Central memory CD8-positive, alpha-beta T cell (primary cell): Measurements from ENCODE around the gene CNNM3.

Experiments used
- ATAC-seq: fragments of 150-1000 bp; cut with Tn5 transposase; replicated peaks from 2 replicates; pipeline ENCODE4 v1.10.0; 2022; ENCODE audit warnings: mild to moderate bottlenecking, moderate FRiP score, moderate number of reproducible peaks; ENCODE audit not compliant: poor library complexity, severe bottlenecking; ENCODE audit errors: extremely low read depth
- DNase-seq, 2 donors: peaks; one replicate each; pipeline ENCODE4 v3.0.0; 2021; ENCODE audit warnings: low spot score in 2 of 2
- H3K27ac Mint-ChIP-seq: one replicate; pipeline ENCODE4 v1.8.0; 2022; ENCODE audit warnings: low read depth, mild to moderate bottlenecking, moderate library complexity, mixed read lengths
- H3K27me3 Mint-ChIP-seq: one replicate; pipeline ENCODE4 v1.8.0; 2022; ENCODE audit warnings: mixed read lengths
- H3K36me3 Mint-ChIP-seq: one replicate; pipeline ENCODE4 v1.8.0; 2022; ENCODE audit warnings: mild to moderate bottlenecking, moderate library complexity, mixed read lengths; ENCODE audit not compliant: insufficient read depth
- H3K4me1 Mint-ChIP-seq: one replicate; pipeline ENCODE4 v1.8.0; 2022; ENCODE audit warnings: mixed read lengths
- H3K4me3 Mint-ChIP-seq: one replicate; pipeline ENCODE4 v1.8.0; 2022; ENCODE audit warnings: mild to moderate bottlenecking, moderate library complexity, mixed read lengths
- H3K9me3 Mint-ChIP-seq: one replicate; pipeline ENCODE4 v1.8.0; 2022; ENCODE audit warnings: mixed read lengths

The CNNM3 gene

DNA sequence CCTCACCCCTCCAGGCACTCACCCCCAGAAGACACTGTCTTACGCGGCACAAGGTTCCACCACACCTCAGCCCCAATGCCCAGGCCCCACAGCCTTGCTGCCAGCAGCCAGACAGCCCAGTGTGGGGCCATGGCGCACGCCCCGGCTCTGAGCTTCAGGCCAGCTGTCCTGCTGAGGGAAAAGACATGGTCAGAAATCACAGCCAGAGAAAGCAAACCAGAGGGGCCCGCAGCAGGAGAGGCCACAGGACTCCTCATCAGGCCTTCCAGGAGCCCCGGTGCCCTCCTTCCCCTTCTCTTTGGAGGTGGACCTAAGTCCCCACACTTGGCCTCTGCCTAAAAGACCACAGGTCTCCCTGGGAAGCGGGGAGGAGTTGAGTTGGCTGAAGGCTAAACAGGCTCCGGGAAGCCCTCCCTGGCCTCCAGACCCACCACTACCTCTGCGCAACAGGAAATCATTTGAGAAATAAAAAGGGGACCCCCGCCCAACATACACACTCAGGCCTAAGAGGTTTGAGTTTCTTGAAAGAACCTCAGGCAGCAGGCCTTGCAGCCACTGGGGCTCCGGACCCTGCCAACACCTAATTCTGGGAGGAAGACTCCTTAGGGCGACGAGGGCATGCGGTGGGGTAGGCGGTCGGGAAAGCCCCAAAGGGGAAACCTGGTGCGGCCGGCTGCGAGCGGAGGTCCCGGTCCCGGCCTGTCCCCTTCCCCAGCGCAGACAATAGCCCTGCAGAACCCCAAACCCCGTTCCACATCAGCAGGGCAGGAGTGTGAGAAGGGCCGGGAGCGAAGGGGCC lies 51.9 kb downstream of the CNNM3 start:
- peak overlapping the region; percentile 76 for H3K27ac Mint-ChIP-seq
- H3K36me3 Mint-ChIP-seq = peaks cover 24% of the 10 kb centered on the region
- peak overlapping the region; percentile 85 for H3K4me3 Mint-ChIP-seq
- ATAC-seq = no peak
- H3K27me3 Mint-ChIP-seq = no peaks in the 10 kb centered on the region
- H3K9me3 Mint-ChIP-seq = no peaks in the 10 kb centered on the region
- H3K4me1 Mint-ChIP-seq = peaks cover 33% of the 10 kb centered on the region
- DNase-seq = no peak

DNA sequence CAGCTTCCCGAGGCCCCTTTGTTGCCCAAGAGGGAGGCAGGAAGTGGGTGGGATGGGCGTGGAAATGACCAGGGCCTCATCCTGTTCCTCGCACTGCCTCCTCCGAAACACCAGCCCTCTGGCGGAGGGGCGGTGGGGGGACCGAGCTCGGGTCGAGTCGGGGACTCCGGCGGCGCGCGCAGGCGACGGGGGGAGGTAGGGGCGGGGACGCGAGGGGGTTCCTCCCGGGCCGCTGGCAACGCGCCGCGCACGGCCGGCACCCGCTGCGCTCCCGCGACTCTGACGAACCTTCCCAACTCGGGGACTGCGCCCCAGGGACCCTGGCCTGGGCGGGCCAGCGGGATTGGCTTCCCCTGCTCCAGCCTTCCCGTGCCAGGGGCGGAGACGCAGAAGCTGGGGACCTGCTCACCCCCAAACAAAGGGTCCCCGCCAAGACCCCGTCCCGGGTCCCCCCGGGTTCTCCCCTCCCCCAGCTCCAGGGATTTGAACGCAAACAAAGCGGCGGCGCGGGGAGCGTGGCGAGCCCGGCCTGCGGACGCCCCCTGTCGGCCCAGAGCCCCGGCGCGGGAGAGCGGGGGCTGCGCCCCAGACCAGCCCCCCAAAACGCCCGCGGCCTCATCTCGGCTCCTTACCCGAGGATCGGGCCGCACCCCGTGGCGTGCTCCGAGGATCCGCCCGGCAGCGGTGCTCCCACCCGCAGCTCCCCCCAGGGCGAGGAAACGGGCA lies 52.6 kb downstream of the CNNM3 start:
- Mint-ChIP-seq H3K27ac (peak overlapping the region; percentile 76), H3K36me3 (peaks cover 19% of the 10 kb centered on the region), H3K9me3 (no peaks in the 10 kb centered on the region), H3K4me3 (peak overlapping the region; percentile 85), H3K27me3 (no peaks in the 10 kb centered on the region), H3K4me1 (peaks cover 28% of the 10 kb centered on the region)
- peak; percentile 5 for ATAC-seq
- DNase-seq = peak in 1 of 2 donors; percentile 23

DNA sequence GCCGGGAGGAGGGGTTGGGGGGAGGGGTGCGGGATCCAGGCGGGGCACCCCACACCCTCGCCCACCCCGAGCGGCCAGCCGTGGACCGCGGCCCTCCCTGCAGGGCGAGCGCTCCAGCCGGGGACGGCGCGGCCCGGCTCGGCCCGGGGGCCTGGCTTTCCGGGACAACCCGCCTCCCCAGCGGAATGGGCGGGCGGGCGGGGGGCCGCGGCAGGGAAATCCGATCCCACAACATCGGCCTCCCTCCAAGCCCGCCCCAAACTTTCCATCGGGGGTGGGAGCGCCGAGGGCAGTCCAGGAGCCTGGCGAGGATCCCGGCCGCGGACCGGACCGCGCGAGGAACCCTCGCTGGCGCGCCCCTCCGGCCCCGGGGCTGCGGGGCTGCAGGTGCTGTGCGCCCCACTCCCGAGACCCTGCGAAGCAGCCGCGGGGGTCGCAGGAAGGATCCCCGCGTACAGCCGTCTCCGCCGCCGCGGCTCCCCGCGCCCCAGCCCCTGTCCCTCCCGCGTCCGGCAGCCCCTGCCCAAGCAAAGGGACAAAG lies 53.3 kb downstream of the CNNM3 start:
- ATAC-seq (no peak), DNase-seq (no peak)
- Mint-ChIP-seq H3K4me3 (peak overlapping the region; percentile 85), H3K36me3 (peaks cover 19% of the 10 kb centered on the region), H3K4me1 (peaks cover 34% of the 10 kb centered on the region), H3K27ac (no peak overlapping the region), H3K27me3 (no peaks in the 10 kb centered on the region), H3K9me3 (no peaks in the 10 kb centered on the region)

DNA sequence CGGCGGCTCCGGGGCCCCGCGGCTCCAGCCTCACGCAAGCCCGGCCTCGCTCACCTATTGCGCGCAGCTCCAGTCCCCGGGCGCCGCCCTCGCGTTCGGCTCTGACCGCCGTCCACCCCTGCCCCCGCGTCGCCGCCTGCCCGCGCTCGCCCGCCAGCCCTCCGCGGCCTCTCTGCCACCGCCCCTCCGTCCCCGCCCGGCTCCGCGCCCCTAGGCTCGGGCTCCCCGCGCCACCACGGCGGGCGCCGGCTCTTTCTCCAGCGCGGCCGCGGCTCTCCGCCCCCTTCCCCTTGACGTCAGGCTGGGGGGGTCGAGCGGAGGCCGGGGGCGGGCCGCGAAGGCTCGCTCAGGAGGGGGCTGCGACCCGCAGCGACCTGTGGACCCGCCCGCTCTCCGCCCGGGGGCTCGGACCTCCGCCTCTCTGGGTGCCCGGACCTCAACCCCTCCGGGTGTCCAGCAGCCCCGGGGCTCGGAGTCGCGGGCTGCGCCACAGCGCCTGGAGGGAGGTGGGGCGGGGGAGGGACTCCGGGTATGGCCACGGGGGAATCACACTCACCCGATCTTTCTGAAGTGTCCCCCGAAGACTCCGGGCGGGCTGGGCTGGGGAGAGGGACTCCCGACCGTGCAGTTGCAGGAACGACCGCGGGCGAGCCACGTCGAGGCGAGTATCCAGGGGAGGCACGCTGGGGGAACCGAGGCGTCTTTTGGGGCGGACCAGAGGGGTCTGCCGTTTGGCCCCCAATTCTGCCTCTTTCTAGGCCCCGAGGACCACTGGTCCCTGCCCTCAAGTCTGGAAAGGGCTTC lies 54.0 kb downstream of the CNNM3 start, which contains the start of gene SEMA4C:
SEMA4C (minus strand) TSS at position 259 of the 804 bp plus-strand sequence. CDS start 2,194 bp downstream, outside the sequence.
- ATAC-seq (peak; percentile 48), DNase-seq (peak; percentile 51 to 55)
- H3K9me3 Mint-ChIP-seq = no peaks in the 10 kb centered on the region
- H3K27ac Mint-ChIP-seq = peak within 1 kb of the TSS; percentile 85
- H3K4me1 Mint-ChIP-seq = peaks cover 36% of the 10 kb centered on the region
- H3K4me3 Mint-ChIP-seq = peak within 1 kb of the TSS; percentile 85
- H3K36me3 Mint-ChIP-seq = peaks cover 19% of the 10 kb centered on the region
- no peaks in the 10 kb centered on the region for H3K27me3 Mint-ChIP-seq

DNA sequence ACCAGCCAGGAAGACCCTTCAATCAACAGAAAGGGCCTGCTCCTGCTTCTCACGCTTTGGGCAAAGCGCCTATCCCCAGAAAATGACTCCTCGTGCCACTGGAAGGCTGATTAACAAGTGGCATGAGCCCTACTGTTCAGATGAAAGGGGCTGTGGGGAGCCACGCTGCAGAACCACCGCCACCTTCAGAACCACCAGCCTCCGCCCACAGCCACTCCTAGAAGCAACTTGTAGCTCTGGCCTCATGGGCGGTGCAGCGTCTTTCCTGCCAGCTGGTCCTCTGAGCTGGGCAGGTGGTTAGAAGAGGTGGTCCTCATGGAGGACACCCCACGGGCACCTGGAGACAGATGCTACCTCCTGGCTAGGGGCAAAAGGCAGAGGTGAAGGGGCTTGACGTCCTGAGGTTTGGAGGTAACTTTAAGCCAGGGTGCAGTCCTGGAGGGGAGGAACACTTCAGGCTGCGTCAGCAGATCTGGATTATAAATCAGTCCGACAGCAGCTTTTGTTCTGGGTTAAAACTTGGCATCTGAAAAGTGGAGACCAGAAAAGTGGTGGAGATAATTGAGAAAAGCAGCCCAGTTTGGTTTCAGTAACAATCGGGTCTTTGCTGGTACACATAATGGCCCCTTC lies 54.7 kb downstream of the CNNM3 start:
- Mint-ChIP-seq H3K4me3 (peak overlapping the region; percentile 84), H3K36me3 (peaks cover 17% of the 10 kb centered on the region), H3K27ac (peak overlapping the region; percentile 85), H3K9me3 (no peaks in the 10 kb centered on the region), H3K27me3 (no peaks in the 10 kb centered on the region), H3K4me1 (peaks cover 43% of the 10 kb centered on the region)
- ATAC-seq (peak; percentile 78), DNase-seq (peak; percentile 54 to 69)

DNA sequence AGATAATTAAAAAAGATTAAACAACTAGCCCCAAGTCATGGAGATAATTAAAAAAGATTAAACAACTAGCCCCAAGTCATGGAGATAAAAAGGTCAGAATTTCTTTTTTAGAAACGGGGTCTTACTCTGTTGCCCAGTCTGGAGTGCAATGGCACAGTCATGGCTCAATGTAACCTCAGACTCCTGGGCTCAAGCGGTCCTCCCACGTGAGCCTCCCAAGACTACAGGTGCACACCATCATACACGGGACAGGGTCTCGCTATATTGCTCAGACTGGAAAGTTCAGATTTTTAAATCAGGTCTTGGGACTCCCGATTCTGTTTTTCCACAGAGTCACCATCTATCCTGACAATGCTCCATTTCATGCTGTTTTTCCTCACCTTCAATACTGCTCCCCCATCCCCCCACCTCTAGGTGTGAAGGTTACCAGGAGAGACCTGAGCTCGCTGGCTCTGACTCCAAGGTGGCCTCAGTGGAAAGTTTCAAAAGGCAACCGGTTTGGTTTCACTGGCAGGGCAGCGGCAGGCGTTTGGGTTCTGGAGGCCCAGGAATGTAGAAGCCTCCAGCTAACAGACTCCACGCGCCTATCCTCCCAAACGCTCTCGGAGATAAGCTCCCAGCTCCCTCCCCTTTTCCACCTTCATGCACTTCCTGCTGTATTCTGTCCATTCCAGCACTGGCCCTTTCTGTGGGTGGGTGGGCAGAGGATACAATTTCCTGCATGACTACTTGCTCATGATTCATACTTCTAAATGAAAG lies 56.7 kb downstream of the CNNM3 start:
- Mint-ChIP-seq H3K36me3 (peaks cover 11% of the 10 kb centered on the region), H3K27me3 (no peaks in the 10 kb centered on the region), H3K9me3 (no peaks in the 10 kb centered on the region), H3K4me3 (no peak overlapping the region), H3K27ac (no peak overlapping the region), H3K4me1 (peaks cover 40% of the 10 kb centered on the region)
- no peak for ATAC-seq
- no peak for DNase-seq

DNA sequence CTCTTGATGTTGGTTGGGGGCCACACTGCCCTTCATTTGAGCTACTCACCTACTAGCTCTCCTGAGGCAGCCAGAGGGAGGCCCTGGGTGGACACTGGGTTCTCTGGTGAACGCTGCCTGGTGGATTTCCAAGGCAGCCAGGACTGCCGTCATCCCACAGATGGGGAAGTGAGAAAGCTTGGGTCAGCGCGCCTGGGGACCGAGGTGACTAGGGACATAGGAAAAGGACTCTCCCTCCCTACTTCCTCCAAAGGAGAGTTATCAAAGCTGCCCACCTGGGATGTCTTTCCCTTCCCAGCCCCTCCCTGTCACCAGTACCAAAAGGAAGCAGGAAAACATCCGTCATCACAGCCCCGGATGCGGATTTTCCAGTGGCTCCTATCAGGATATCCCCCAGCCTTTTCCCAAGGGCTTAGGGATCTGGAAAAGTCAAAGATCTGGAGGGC lies 57.6 kb downstream of the CNNM3 start:
- Mint-ChIP-seq H3K4me1 (peaks cover 36% of the 10 kb centered on the region), H3K27ac (no peak overlapping the region), H3K27me3 (no peaks in the 10 kb centered on the region), H3K4me3 (no peak overlapping the region), H3K9me3 (no peaks in the 10 kb centered on the region), H3K36me3 (peaks cover 6% of the 10 kb centered on the region)
- no peak for ATAC-seq
- no peak for DNase-seq

DNA sequence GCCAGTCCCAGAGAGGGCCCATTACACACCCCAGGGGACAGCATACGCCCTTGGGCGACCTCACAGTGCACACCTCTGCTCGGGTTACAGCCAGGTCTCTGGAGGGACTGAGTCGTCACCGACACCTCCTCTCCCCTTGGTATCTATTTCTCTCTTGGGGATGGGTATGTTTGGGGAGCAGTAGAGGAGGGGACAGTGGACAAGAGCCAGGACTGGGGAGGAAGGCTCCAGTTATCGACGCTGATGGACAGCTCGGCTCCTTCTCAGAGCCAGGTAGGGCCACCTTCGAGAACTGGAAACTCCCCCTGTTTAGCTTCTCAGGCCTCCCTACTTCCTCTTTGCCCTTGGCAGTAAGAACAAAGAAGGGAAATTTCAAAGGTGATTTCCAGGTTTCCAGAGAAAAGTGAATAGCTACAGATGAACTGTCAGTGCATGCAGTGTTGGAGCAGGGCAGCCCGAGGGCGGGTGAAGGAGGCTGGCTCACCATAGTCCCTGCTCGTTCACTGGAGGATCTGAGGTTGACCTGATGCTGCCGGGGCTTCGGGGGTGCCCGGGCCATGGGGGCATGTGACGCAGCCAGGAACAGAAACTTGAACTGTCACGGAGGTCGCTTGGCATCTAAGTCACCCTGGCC lies 58.2 kb downstream of the CNNM3 start:
- peaks cover 36% of the 10 kb centered on the region for H3K4me1 Mint-ChIP-seq
- peaks cover 6% of the 10 kb centered on the region for H3K36me3 Mint-ChIP-seq
- no peak overlapping the region for H3K27ac Mint-ChIP-seq
- H3K27me3 Mint-ChIP-seq = no peaks in the 10 kb centered on the region
- no peaks in the 10 kb centered on the region for H3K9me3 Mint-ChIP-seq
- ATAC-seq (no peak), DNase-seq (no peak)
- no peak overlapping the region for H3K4me3 Mint-ChIP-seq

DNA sequence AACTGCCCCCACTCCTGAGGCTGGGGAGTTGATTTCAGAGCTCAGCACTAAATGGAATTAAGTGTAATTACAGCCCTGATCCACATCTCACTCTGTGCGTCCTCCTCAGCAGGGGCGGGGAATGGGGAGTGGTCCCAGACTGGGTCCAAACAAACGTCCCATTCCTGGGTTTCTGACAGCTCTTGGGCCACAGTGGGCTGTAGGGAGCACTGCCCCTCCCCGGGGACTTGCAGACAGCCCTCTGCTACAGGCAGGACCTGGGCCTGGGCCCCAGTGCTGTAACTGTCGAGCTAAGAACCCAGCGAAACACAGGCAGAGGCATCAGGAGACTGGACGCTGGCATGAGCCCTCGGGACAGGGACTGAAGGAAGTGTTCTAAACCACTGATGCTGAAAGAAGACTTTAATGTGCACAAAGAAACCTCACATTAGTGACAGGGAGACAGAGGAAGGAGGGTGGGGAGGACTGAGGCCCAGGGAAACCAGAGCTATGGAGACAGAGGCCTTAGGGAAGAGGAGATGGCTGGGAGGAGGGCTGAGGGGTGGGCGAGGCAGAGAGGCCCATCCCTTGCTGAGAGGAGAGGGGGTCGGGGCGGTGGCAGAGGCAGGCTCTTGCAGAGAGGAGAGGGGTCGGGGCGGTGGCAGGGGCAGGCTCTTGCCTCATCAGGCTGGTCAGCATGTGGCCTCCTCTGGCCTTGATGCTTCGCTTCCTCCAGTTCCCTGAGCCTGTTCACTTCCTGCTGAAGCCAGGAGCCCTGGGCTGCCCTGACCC lies 59.6 kb downstream of the CNNM3 start:
- H3K4me3 Mint-ChIP-seq = no peak overlapping the region
- peaks cover 2% of the 10 kb centered on the region for H3K36me3 Mint-ChIP-seq
- ATAC-seq = no peak
- H3K9me3 Mint-ChIP-seq = no peaks in the 10 kb centered on the region
- H3K27me3 Mint-ChIP-seq = no peaks in the 10 kb centered on the region
- H3K4me1 Mint-ChIP-seq = peaks cover 32% of the 10 kb centered on the region
- no peak for DNase-seq
- H3K27ac Mint-ChIP-seq = no peak overlapping the region

DNA sequence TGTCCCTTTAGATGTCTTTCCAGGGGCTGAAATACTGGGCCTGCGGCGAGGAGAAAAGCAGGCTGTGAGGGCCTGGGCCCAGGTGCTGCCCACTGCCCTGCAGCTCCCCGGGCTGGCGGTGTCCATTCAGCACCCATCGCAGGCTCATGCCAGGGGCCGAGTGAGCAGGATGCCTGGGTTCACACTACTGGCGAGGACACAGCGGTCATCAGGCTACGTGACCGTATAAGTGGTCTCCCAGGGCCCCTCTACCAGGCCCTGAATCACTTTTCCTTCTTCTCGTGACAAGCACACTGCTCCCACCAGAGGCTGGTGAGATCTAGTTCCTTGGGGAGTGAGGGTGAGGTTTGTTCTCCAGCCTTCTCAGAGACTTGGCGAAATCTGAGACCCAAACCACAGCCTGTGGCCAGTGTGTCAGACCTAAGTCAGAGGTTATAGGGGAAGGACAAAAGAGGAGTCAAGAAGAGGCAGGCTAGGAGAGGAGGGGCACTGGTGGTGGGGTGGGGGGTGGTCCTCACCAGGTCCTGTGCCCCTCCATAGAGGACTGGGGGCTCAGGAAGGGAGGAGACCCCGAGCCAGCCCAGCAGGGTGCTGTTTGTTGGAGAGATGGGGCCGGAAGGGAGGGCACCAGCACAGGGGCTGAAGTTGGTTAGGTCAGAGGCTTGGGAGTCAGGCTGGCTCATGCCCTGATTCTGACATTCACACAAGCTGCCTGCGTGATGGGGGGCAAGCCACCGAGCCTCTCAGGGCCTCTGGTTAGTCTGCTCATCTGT lies 60.4 kb downstream of the CNNM3 start:
- no peak overlapping the region for H3K27ac Mint-ChIP-seq
- H3K9me3 Mint-ChIP-seq = no peaks in the 10 kb centered on the region
- no peak for DNase-seq
- no peak overlapping the region for H3K4me3 Mint-ChIP-seq
- H3K4me1 Mint-ChIP-seq = peaks cover 28% of the 10 kb centered on the region
- no peak for ATAC-seq
- peaks cover 2% of the 10 kb centered on the region for H3K36me3 Mint-ChIP-seq
- H3K27me3 Mint-ChIP-seq = no peaks in the 10 kb centered on the region
